ENCODE data around the gene ROBO4.

ROBO4 gene

GRCh38 chr11:124880290-124880611 is 17.4 kb downstream of the ROBO4 start:
- DNase-seq: no peak
- H3K27ac ChIP-seq (ENCODE audit: low read length): no peak overlapping the region
- no peak overlapping the region for H3K4me3 ChIP-seq (ENCODE audit: low read length)
- H2AFZ ChIP-seq (ENCODE audit: low read length): no peak overlapping the region
- no peaks in the 10 kb centered on the region for H4K20me1 ChIP-seq (ENCODE audit: insufficient read depth, low read length)
- H3K9ac ChIP-seq (ENCODE audit: low read length): no peak overlapping the region
- no peaks in the 10 kb centered on the region for H3K36me3 ChIP-seq (replicated peaks; ENCODE audit: insufficient read depth, low read length)
- no peak overlapping the region for H3K4me2 ChIP-seq (ENCODE audit: low read depth, low read length)
- H3K27me3 ChIP-seq (replicated peaks; ENCODE audit: insufficient read depth, low read length): peaks cover 6% of the 10 kb centered on the region
- no peaks in the 10 kb centered on the region for H3K9me2 ChIP-seq (replicated peaks; ENCODE audit: insufficient read depth, low read length)
- no peaks in the 10 kb centered on the region for H3K9me3 ChIP-seq (replicated peaks; ENCODE audit: insufficient read depth, low read length)
- H3K4me1 ChIP-seq (ENCODE audit: low read length): no peaks in the 10 kb centered on the region
- H3K79me2 ChIP-seq (ENCODE audit: low read length): no peaks in the 10 kb centered on the region
- no peaks in the 10 kb centered on the region for H3F3A ChIP-seq (ENCODE audit: insufficient read depth, low read length)
- no peak for TF ChIP-seq EZH2 (optimal IDR thresholded peaks at IDR 0.05; ENCODE audit: low read depth, low read length)
- TF ChIP-seq CTCF (IDR thresholded peaks at IDR 0.05; ENCODE audit: low read length): no peak
- no peak for TF ChIP-seq EZH2phosphoT487 (IDR thresholded peaks at IDR 0.05; ENCODE audit: low read length)

GRCh38 chr11:124879493-124880289 is 18.0 kb downstream of the ROBO4 start:
- Histone ChIP-seq H3K4me2 (ENCODE audit: low read depth, low read length) (no peak overlapping the region), H3K27ac (ENCODE audit: low read length) (no peak overlapping the region), H3K9ac (ENCODE audit: low read length) (no peak overlapping the region), H3K4me3 (ENCODE audit: low read length) (no peak overlapping the region), H3K27me3 (replicated peaks; ENCODE audit: insufficient read depth, low read length) (peaks cover 6% of the 10 kb centered on the region), H2AFZ (ENCODE audit: low read length) (no peak overlapping the region), H3K36me3 (replicated peaks; ENCODE audit: insufficient read depth, low read length) (no peaks in the 10 kb centered on the region), H3K9me3 (replicated peaks; ENCODE audit: insufficient read depth, low read length) (no peaks in the 10 kb centered on the region), H4K20me1 (ENCODE audit: insufficient read depth, low read length) (no peaks in the 10 kb centered on the region), H3K4me1 (ENCODE audit: low read length) (no peaks in the 10 kb centered on the region), H3K9me2 (replicated peaks; ENCODE audit: insufficient read depth, low read length) (no peaks in the 10 kb centered on the region), H3K79me2 (ENCODE audit: low read length) (no peaks in the 10 kb centered on the region), H3F3A (ENCODE audit: insufficient read depth, low read length) (no peaks in the 10 kb centered on the region)
- no peak for TF ChIP-seq EZH2 (optimal IDR thresholded peaks at IDR 0.05; ENCODE audit: low read depth, low read length)
- TF ChIP-seq EZH2phosphoT487 (IDR thresholded peaks at IDR 0.05; ENCODE audit: low read length): no peak
- no peak for TF ChIP-seq CTCF (IDR thresholded peaks at IDR 0.05; ENCODE audit: low read length)
- DNase-seq: no peak

- DNase-seq: no peak
- peaks cover 9% of the 10 kb centered on the region for H3K27me3 ChIP-seq (replicated peaks; ENCODE audit: insufficient read depth, low read length)
- no peaks in the 10 kb centered on the region for H3K9me3 ChIP-seq (replicated peaks; ENCODE audit: insufficient read depth, low read length)
- TF ChIP-seq EZH2phosphoT487 (IDR thresholded peaks at IDR 0.05; ENCODE audit: low read length) (no peak), EZH2 (optimal IDR thresholded peaks at IDR 0.05; ENCODE audit: low read depth, low read length) (no peak), CTCF (IDR thresholded peaks at IDR 0.05; ENCODE audit: low read length) (no peak)
- H3K4me1 ChIP-seq (ENCODE audit: low read length): no peaks in the 10 kb centered on the region
- no peaks in the 10 kb centered on the region for H4K20me1 ChIP-seq (ENCODE audit: insufficient read depth, low read length)
- H3K4me2 ChIP-seq (ENCODE audit: low read depth, low read length): no peak overlapping the region
- H3K36me3 ChIP-seq (replicated peaks; ENCODE audit: insufficient read depth, low read length): no peaks in the 10 kb centered on the region
- H3K9ac ChIP-seq (ENCODE audit: low read length): no peak overlapping the region
- H2AFZ ChIP-seq (ENCODE audit: low read length): no peak overlapping the region
- no peaks in the 10 kb centered on the region for H3K9me2 ChIP-seq (replicated peaks; ENCODE audit: insufficient read depth, low read length)
- H3K4me3 ChIP-seq (ENCODE audit: low read length): no peak overlapping the region
- no peak overlapping the region for H3K27ac ChIP-seq (ENCODE audit: low read length)
- H3K79me2 ChIP-seq (ENCODE audit: low read length): no peaks in the 10 kb centered on the region
- H3F3A ChIP-seq (ENCODE audit: insufficient read depth, low read length): no peaks in the 10 kb centered on the region
Measured at GRCh38 chr11:124878759-124879492, 18.7 kb downstream of the ROBO4 start.
